HEK293 (cell line): ENCODE data around the gene RPS6KA4.
A peak's percentile ranks its signal among the peaks of the same experiment; 100 is the strongest.

ENCODE experiments used
- CTCF ChIA-PET: fragments of 350-600 bp; formaldehyde crosslinking; extraction: SDS; loops from one replicate; lab custom pipeline; 2021; ENCODE audit warnings: antibody characterized with exemption; lab: Yijun Ruan, JAX
- POLR2A ChIA-PET: fragments of 300-600 bp; formaldehyde crosslinking; extraction: SDS; loops from one replicate; lab custom pipeline; 2020; ENCODE audit warnings: antibody characterized with exemption, inconsistent platforms; lab: Yijun Ruan, JAX
- H3K27ac ChIP-seq: fragments of 200-500 bp; sonication (Bioruptor generic); 2 replicates; pipeline ENCODE4 v1.5.1; 2014; ENCODE audit warnings: low read depth, low read length, control low read depth, inconsistent platforms; ENCODE audit errors: extremely low read depth
- H3K36me3 ChIP-seq, 2 experiments: fragments of 200-500 bp in 1 of 2; sonication (Bioruptor generic) in 1 of 2; 1 replicate in 1 of 2; 2 replicates in 1 of 2; pipeline ENCODE4 v1.5.1; 2014 to 2017; ENCODE audit warnings: inconsistent platforms in 2 of 2, low read length in 2 of 2; ENCODE audit not compliant: control insufficient read depth in 2 of 2, insufficient read depth in 1 of 2
- H3K4me1 ChIP-seq: fragments of 200-500 bp; sonication (Bioruptor generic); 2 replicates; pipeline ENCODE4 v1.5.1; 2014; ENCODE audit warnings: mild to moderate bottlenecking, low read length, inconsistent platforms; ENCODE audit not compliant: control insufficient read depth, insufficient read depth
- H3K4me3 ChIP-seq: 2 replicates; pipeline ENCODE4 v1.5.1; 2011; ENCODE audit warnings: low read depth, mild to moderate bottlenecking, control low read depth, low read length, moderate library complexity
- H3K9me3 ChIP-seq: fragments of 200-500 bp; sonication (Bioruptor generic); 2 replicates; pipeline ENCODE4 v1.5.1; 2014; ENCODE audit warnings: low read depth, low read length, inconsistent platforms; ENCODE audit not compliant: control insufficient read depth, insufficient read depth
- EGR2 ChIP-seq: fragments of 450-650 bp; formaldehyde crosslinking; IDR thresholded peaks from 2 replicates; pipeline ENCODE4 v1.5.1; 2016; ENCODE audit warnings: low read depth, missing biosample characterization, missing genetic modification characterization
- GLI4 ChIP-seq: fragments of 450-650 bp; formaldehyde crosslinking; IDR thresholded peaks from 2 replicates; pipeline ENCODE4 v1.5.1; 2016; ENCODE audit warnings: missing biosample characterization, missing genetic modification characterization
- HOXC10 ChIP-seq: sonication (generic); formaldehyde crosslinking; IDR thresholded peaks from 2 replicates; pipeline ENCODE4 v1.8.1; 2023; ENCODE audit warnings: mild to moderate bottlenecking, missing genetic modification reagents
- INSM2 ChIP-seq: fragments of 450-650 bp; formaldehyde crosslinking; IDR thresholded peaks from 2 replicates; pipeline ENCODE4 v1.5.1; 2016; ENCODE audit warnings: missing biosample characterization, missing genetic modification characterization
- KLF10 ChIP-seq: fragments of 450-650 bp; IDR thresholded peaks from 2 replicates; pipeline ENCODE4 v1.5.1; 2018; ENCODE audit warnings: missing biosample characterization, mild to moderate bottlenecking, missing genetic modification characterization
- MYNN ChIP-seq: fragments of 450-650 bp; formaldehyde crosslinking; IDR thresholded peaks from 2 replicates; pipeline ENCODE4 v1.5.1; 2016; ENCODE audit warnings: missing biosample characterization, missing genetic modification characterization, borderline replicate concordance
- SALL2 ChIP-seq: fragments of 450-650 bp; formaldehyde crosslinking; IDR thresholded peaks from 2 replicates; pipeline ENCODE4 v1.5.0; 2017; ENCODE audit warnings: missing biosample characterization, mild to moderate bottlenecking, missing genetic modification characterization, borderline replicate concordance
- SP2 ChIP-seq: fragments of 450-650 bp; formaldehyde crosslinking; IDR thresholded peaks from 2 replicates; pipeline ENCODE4 v1.5.1; 2016; ENCODE audit warnings: missing biosample characterization, missing genetic modification characterization
- SP7 ChIP-seq: fragments of 450-650 bp; formaldehyde crosslinking; IDR thresholded peaks from 2 replicates; pipeline ENCODE4 v1.5.1; 2016; ENCODE audit warnings: missing biosample characterization, missing genetic modification characterization
- ZEB2 ChIP-seq: fragments of 450-650 bp; formaldehyde crosslinking; IDR thresholded peaks from 2 replicates; pipeline ENCODE4 v1.5.1; 2016; ENCODE audit warnings: missing biosample characterization, missing genetic modification characterization
- ZIC2 ChIP-seq: fragments of 450-650 bp; formaldehyde crosslinking; IDR thresholded peaks from 2 replicates; pipeline ENCODE4 v1.5.1; 2016; ENCODE audit warnings: missing biosample characterization, missing genetic modification characterization
- ZNF146 ChIP-seq: fragments of 450-650 bp; formaldehyde crosslinking; IDR thresholded peaks from 2 replicates; pipeline ENCODE4 v1.5.1; 2016; ENCODE audit warnings: missing biosample characterization, missing genetic modification characterization
- ZNF157 ChIP-seq: fragments of 450-650 bp; formaldehyde crosslinking; IDR thresholded peaks from 2 replicates; pipeline ENCODE4 v1.5.1; 2016; ENCODE audit warnings: missing biosample characterization, missing genetic modification characterization
- ZNF302 ChIP-seq: fragments of 450-650 bp; formaldehyde crosslinking; IDR thresholded peaks from 2 replicates; pipeline ENCODE4 v1.5.1; 2016; ENCODE audit warnings: missing biosample characterization, missing genetic modification characterization, low read depth
- ZNF335 ChIP-seq: fragments of 450-650 bp; formaldehyde crosslinking; conservative IDR thresholded peaks from 2 replicates; pipeline ENCODE4 v1.5.1; 2016; ENCODE audit warnings: missing biosample characterization, missing genetic modification characterization
- ZNF521 ChIP-seq: fragments of 450-650 bp; formaldehyde crosslinking; IDR thresholded peaks from 2 replicates; pipeline ENCODE4 v1.5.1; 2017; ENCODE audit warnings: missing biosample characterization, mild to moderate bottlenecking, missing genetic modification characterization
- ZNF791 ChIP-seq: fragments of 450-650 bp; formaldehyde crosslinking; IDR thresholded peaks from 2 replicates; pipeline ENCODE4 v1.5.1; 2016; ENCODE audit warnings: missing biosample characterization, missing genetic modification characterization
- TF ChIP-seq, protein P1 (sequence below): fragments of 450-650 bp; formaldehyde crosslinking; IDR thresholded peaks from 2 replicates; pipeline ENCODE4 v1.5.1; 2017; ENCODE audit warnings: missing biosample characterization, missing genetic modification characterization
- TF ChIP-seq, protein P2 (sequence below): fragments of 450-650 bp; formaldehyde crosslinking; IDR thresholded peaks from 2 replicates; pipeline ENCODE4 v1.5.1; 2016; ENCODE audit warnings: missing biosample characterization, missing genetic modification characterization
- TF ChIP-seq, protein P3 (sequence below): fragments of 450-650 bp; formaldehyde crosslinking; IDR thresholded peaks from 2 replicates; pipeline ENCODE4 v1.5.1; 2016; ENCODE audit warnings: missing biosample characterization, missing genetic modification characterization, borderline replicate concordance

The RPS6KA4 gene

GRCh38 chr11:64331569-64332371, 27.2 kb upstream of the RPS6KA4 start (continued):
- no peak for TF ChIP-seq INSM2 (tag by site-specific recombination)
- peak; percentile 94 for TF ChIP-seq GLI4 (tag by site-specific recombination)
- TF ChIP-seq MYNN (tag by site-specific recombination) = 0 out of 2 replicates have a peak, but pooled peaks have one; percentile 31
- TF ChIP-seq, protein P1, sequence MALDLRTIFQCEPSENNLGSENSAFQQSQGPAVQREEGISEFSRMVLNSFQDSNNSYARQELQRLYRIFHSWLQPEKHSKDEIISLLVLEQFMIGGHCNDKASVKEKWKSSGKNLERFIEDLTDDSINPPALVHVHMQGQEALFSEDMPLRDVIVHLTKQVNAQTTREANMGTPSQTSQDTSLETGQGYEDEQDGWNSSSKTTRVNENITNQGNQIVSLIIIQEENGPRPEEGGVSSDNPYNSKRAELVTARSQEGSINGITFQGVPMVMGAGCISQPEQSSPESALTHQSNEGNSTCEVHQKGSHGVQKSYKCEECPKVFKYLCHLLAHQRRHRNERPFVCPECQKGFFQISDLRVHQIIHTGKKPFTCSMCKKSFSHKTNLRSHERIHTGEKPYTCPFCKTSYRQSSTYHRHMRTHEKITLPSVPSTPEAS = peak; percentile 90
- TF ChIP-seq EGR2 = peak; percentile 69

GRCh38 chr11:64333556-64333955, 25.4 kb upstream of the RPS6KA4 start:
- CTCF ChIA-PET = interaction anchor here (0.6 to 9.6 kb wide), 6 partner anchors 16 to 119 kb away, joined by 3 to 81 read pairs (median 6); partner anchors contain the start of genes ESRRA, PRDX5, RPS6KA4 and TRMT112
- Histone ChIP-seq H3K36me3 (no peaks in the 10 kb centered on the region), H3K4me1 (no peaks in the 10 kb centered on the region), H3K9me3 (no peaks in the 10 kb centered on the region), H3K27ac (no peak overlapping the region), H3K4me3 (no peak overlapping the region)
- TF ChIP-seq ZNF146 (tag by site-specific recombination) (peak; percentile 83), HOXC10 (CRISPR knock-in tag) (no peak), ZNF791 (tag by site-specific recombination) (no peak)
- TF ChIP-seq, protein P1 = no peak
- POLR2A ChIA-PET = interaction anchor here (0.6 to 2.3 kb wide), 3 partner anchors 9 to 43 kb away, joined by 3 to 7 read pairs (median 4); partner anchors contain the start of genes PRDX5 and TRMT112

DNA sequence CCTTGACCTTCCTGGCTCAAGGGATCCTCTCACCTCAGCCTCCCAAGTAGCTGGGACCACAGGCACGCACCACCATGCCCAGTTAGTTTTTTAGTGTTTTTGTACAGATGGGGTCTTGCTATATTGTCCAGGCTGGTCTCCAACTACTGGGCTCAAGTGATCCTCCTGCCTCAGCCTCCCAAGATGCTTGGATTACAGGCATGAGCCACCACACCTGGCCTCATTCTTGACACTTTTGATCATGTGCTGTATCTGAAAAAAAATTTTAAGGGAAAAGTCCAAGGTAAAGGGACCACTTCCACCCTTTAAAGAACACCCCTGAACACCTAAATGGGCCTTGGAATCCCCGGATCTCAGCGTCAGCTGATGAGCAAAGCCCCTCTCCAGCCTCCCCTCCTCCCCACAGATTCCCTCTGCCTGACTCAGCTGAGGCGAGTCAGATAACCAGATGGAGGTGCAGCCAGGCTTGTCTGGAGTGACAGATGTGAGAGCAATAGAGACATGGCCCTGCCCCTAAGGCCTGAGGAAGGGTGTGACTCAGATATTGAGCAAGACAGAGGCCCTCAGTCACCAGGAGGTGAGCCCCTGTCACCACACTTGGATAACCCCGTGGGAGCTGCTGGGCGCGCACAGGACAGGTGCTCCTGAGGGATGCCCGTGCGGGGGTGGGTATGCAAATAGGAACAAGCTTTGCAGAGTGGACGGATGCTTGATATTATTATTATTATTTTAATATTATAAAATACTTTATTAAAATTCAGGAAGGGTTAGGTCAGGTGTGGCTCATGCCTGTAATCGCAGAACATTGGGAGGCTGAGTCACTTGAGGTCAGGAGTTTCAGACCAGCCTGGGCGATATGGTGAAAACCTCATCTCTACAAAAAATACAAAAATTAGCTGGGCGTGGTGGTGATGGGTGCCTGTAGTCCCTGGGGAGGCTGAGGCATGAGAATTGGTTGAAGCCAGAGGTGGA, 23.9 kb upstream of the RPS6KA4 start:
- no peaks in the 10 kb centered on the region for H3K4me1 ChIP-seq
- no peaks in the 10 kb centered on the region for H3K36me3 ChIP-seq
- H3K27ac ChIP-seq = no peak overlapping the region
- POLR2A ChIA-PET = interaction anchor here (0.7 to 3.0 kb wide), 4 partner anchors 15 to 30 kb away, joined by 5 to 20 read pairs (median 7); partner anchors contain the start of genes ESRRA, PRDX5 and TRMT112
- CTCF ChIA-PET = interaction anchor here (1.0 to 9.6 kb wide), 4 partner anchors 11 to 21 kb away, joined by 3 to 81 read pairs (median 6); partner anchors contain the start of genes PRDX5, RPS6KA4 and TRMT112
- no peaks in the 10 kb centered on the region for H3K9me3 ChIP-seq
- no peak overlapping the region for H3K4me3 ChIP-seq
- no peak for TF ChIP-seq ZNF157
- peak; percentile 61 for TF ChIP-seq ZNF335 (tag by site-specific recombination)
- TF ChIP-seq SP7 (tag by site-specific recombination) = peak; percentile 64; the same call in 1 of the 2 replicates
- TF ChIP-seq ZNF302 = no peak
- TF ChIP-seq, protein P2, sequence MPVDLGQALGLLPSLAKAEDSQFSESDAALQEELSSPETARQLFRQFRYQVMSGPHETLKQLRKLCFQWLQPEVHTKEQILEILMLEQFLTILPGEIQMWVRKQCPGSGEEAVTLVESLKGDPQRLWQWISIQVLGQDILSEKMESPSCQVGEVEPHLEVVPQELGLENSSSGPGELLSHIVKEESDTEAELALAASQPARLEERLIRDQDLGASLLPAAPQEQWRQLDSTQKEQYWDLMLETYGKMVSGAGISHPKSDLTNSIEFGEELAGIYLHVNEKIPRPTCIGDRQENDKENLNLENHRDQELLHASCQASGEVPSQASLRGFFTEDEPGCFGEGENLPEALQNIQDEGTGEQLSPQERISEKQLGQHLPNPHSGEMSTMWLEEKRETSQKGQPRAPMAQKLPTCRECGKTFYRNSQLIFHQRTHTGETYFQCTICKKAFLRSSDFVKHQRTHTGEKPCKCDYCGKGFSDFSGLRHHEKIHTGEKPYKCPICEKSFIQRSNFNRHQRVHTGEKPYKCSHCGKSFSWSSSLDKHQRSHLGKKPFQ (tag by site-specific recombination) = no peak
- TF ChIP-seq ZNF521 (tag by site-specific recombination) = no peak
- no peak for TF ChIP-seq SALL2 (tag by site-specific recombination)
- peak; percentile 43; the same call in 1 of the 2 replicates for TF ChIP-seq ZIC2
- TF ChIP-seq ZEB2 (tag by site-specific recombination) = 0 out of 2 replicates have a peak, but pooled peaks have one; percentile 21
- TF ChIP-seq, protein P3, sequence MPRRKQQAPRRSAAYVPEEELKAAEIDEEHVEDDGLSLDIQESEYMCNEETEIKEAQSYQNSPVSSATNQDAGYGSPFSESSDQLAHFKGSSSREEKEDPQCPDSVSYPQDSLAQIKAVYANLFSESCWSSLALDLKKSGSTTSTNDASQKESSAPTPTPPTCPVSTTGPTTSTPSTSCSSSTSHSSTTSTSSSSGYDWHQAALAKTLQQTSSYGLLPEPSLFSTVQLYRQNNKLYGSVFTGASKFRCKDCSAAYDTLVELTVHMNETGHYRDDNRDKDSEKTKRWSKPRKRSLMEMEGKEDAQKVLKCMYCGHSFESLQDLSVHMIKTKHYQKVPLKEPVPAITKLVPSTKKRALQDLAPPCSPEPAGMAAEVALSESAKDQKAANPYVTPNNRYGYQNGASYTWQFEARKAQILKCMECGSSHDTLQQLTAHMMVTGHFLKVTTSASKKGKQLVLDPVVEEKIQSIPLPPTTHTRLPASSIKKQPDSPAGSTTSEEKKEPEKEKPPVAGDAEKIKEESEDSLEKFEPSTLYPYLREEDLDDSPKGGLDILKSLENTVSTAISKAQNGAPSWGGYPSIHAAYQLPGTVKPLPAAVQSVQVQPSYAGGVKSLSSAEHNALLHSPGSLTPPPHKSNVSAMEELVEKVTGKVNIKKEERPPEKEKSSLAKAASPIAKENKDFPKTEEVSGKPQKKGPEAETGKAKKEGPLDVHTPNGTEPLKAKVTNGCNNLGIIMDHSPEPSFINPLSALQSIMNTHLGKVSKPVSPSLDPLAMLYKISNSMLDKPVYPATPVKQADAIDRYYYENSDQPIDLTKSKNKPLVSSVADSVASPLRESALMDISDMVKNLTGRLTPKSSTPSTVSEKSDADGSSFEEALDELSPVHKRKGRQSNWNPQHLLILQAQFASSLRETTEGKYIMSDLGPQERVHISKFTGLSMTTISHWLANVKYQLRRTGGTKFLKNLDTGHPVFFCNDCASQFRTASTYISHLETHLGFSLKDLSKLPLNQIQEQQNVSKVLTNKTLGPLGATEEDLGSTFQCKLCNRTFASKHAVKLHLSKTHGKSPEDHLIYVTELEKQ (tag by site-specific recombination) = peak; percentile 28; the same call in 1 of the 2 replicates
- peak; percentile 40 for TF ChIP-seq SP2
- peak; percentile 87 for TF ChIP-seq KLF10 (tag by site-specific recombination)
